ENCODE data around the gene KDM2B. TPM values are rescaled to one million over a fixed set of nuclear protein-coding genes. Genes with fewer than 3 reads are reported as not detected.

Gene KDM2B
- total RNA-seq, 2 donors from 2014 or later, result 18.1 to 39.3 TPM

- Histone ChIP-seq H3K27me3 (replicated peaks; ENCODE audit: insufficient read depth) (no peaks in the 10 kb centered on the region), H3K9me3 (no peaks in the 10 kb centered on the region), H3K4me1 (replicated peaks) (no peaks in the 10 kb centered on the region), H3K36me3 (no peaks in the 10 kb centered on the region), H3K4me3 (no peak overlapping the region), H3K27ac (no peak overlapping the region)
- DNase-seq (ENCODE audit: low spot score), result no peak
- intact Hi-C loops (cut with DNase I), result no loop called here
- no peak for TF ChIP-seq POLR2AphosphoS5 (IDR thresholded peaks at IDR 0.05)
- no peak for TF ChIP-seq CTCF (IDR thresholded peaks at IDR 0.05)
- 89% methylated on average over 5 of the region's 5 CpGs for WGBS
These were observed 119.8 kb downstream of the KDM2B start for GRCh38 chr12:121461048-121461447.

- intact Hi-C loops (cut with DNase I), result no loop called here
- H3K36me3 ChIP-seq, result no peaks in the 10 kb centered on the region
- H3K27ac ChIP-seq, result no peak overlapping the region
- H3K4me3 ChIP-seq, result no peak overlapping the region
- no peaks in the 10 kb centered on the region for H3K4me1 ChIP-seq (replicated peaks)
- 75% methylated on average over 8 of the region's 8 CpGs for WGBS
- DNase-seq (ENCODE audit: low spot score), result no peak
- H3K27me3 ChIP-seq (replicated peaks; ENCODE audit: insufficient read depth), result no peaks in the 10 kb centered on the region
- TF ChIP-seq POLR2A (IDR thresholded peaks at IDR 0.05) (no peak), CTCF (IDR thresholded peaks at IDR 0.05) (no peak)
- no peaks in the 10 kb centered on the region for H3K9me3 ChIP-seq
These were observed 124.3 kb downstream of the KDM2B start for GRCh38 chr12:121456551-121456950.

GRCh38 chr12:121455766-121456420, 124.9 kb downstream of the KDM2B start:
- intact Hi-C loops (cut with DNase I), result no loop called here
- no peak overlapping the region for H3K27ac ChIP-seq
- TF ChIP-seq CTCF (IDR thresholded peaks at IDR 0.05), result no peak
- no peak for TF ChIP-seq POLR2AphosphoS5 (IDR thresholded peaks at IDR 0.05)
- no peak for TF ChIP-seq POLR2A (IDR thresholded peaks at IDR 0.05)
- H3K4me1 ChIP-seq (replicated peaks), result no peaks in the 10 kb centered on the region
- no peak overlapping the region for H3K4me3 ChIP-seq
- DNase-seq (ENCODE audit: low spot score), result no peak
- H3K36me3 ChIP-seq, result no peaks in the 10 kb centered on the region
- no peaks in the 10 kb centered on the region for H3K9me3 ChIP-seq
- H3K27me3 ChIP-seq (replicated peaks; ENCODE audit: insufficient read depth), result no peaks in the 10 kb centered on the region
- WGBS, result 89% methylated on average over 23 of the region's 23 CpGs

GRCh38 chr12:121454921-121455320, 125.9 kb downstream of the KDM2B start:
- Histone ChIP-seq H3K4me1 (replicated peaks) (no peaks in the 10 kb centered on the region), H3K9me3 (no peaks in the 10 kb centered on the region), H3K36me3 (no peaks in the 10 kb centered on the region), H3K27me3 (replicated peaks; ENCODE audit: insufficient read depth) (no peaks in the 10 kb centered on the region), H3K27ac (no peak overlapping the region), H3K4me3 (no peak overlapping the region)
- no peak for TF ChIP-seq POLR2A (IDR thresholded peaks at IDR 0.05)
- no peak for TF ChIP-seq CTCF (IDR thresholded peaks at IDR 0.05)
- no peak for TF ChIP-seq POLR2AphosphoS5 (IDR thresholded peaks at IDR 0.05)
- DNase-seq (ENCODE audit: low spot score), result no peak
- WGBS, result 93% methylated on average over 6 of the region's 6 CpGs
- intact Hi-C loops (cut with DNase I), result no loop called here

- intact Hi-C loops (cut with DNase I), result no loop called here
- no peak for DNase-seq (ENCODE audit: low spot score)
- no peaks in the 10 kb centered on the region for H3K4me1 ChIP-seq (replicated peaks)
- no peak overlapping the region for H3K4me3 ChIP-seq
- H3K36me3 ChIP-seq, result no peaks in the 10 kb centered on the region
- WGBS, result 84% methylated on average over 18 of the region's 18 CpGs
- H3K27ac ChIP-seq, result no peak overlapping the region
- H3K27me3 ChIP-seq (replicated peaks; ENCODE audit: insufficient read depth), result no peaks in the 10 kb centered on the region
- TF ChIP-seq POLR2A (IDR thresholded peaks at IDR 0.05) (no peak), POLR2AphosphoS5 (IDR thresholded peaks at IDR 0.05) (no peak), CTCF (IDR thresholded peaks at IDR 0.05) (no peak)
- H3K9me3 ChIP-seq, result no peaks in the 10 kb centered on the region
These were observed 127.2 kb downstream of the KDM2B start for GRCh38 chr12:121453629-121454028.

Data from prostate gland (tissue), 2 donors.